Panc1 (cell line): ENCODE results near the gene ATP2B2. TPM values are rescaled to one million over a fixed set of nuclear protein-coding genes. Genes with fewer than 3 reads are reported as not detected.

Experiments
- ATAC-seq: fragments of 200-7000 bp; cut with Tn5 transposase; 2 replicates; pipeline ENCODE4 v1.9.1; 2020; ENCODE audit warnings: mild to moderate bottlenecking, moderate library complexity
- BruUV-seq: library from RNA; stranded (reverse); fragments of 400-500 nt; replicated peaks from 2 replicates; lab custom pipeline; 2021; lab: Mats Ljungman, UMichigan
- CTCF ChIA-PET: fragments of 300-600 bp; sonication (Branson Sonifier 250); formaldehyde crosslinking; loops from one replicate; lab custom pipeline; 2022; ENCODE audit warnings: antibody characterized with exemption; lab: Charles Lee
- POLR2A ChIA-PET: fragments of 300-600 bp; sonication (Branson Sonifier 250); formaldehyde crosslinking; loops from one replicate; lab custom pipeline; 2022; ENCODE audit warnings: antibody characterized with exemption; lab: Charles Lee
- DNase-seq: peaks from one replicate; pipeline ENCODE4 v3.0.0-alpha.2; 2010; ENCODE audit warnings: low read depth, low spot score
- H3K27ac ChIP-seq: 2 replicates; pipeline ENCODE4 v1.5.1; 2011; ENCODE audit warnings: mild to moderate bottlenecking, low read length, inconsistent platforms
- H3K27me3 ChIP-seq: fragments of 200-500 bp; sonication (Bioruptor generic); 2 replicates; pipeline ENCODE4 v1.6.0; 2014; ENCODE audit warnings: low read length, inconsistent platforms; ENCODE audit not compliant: control insufficient read depth, insufficient read depth
- H3K36me3 ChIP-seq: fragments of 200-500 bp; sonication (Bioruptor generic); 2 replicates; pipeline ENCODE4 v1.5.1; 2014; ENCODE audit warnings: inconsistent platforms, mild to moderate bottlenecking, low read length, moderate library complexity; ENCODE audit not compliant: control insufficient read depth, insufficient read depth
- H3K4me1 ChIP-seq: 2 replicates; pipeline ENCODE4 v1.5.1; 2011; ENCODE audit warnings: inconsistent platforms, mild to moderate bottlenecking, low read length, moderate library complexity; ENCODE audit not compliant: control insufficient read depth, insufficient read depth
- H3K4me3 ChIP-seq, 2 experiments: 2 replicates each; pipeline ENCODE4 v1.5.1; 2011 to 2012; ENCODE audit warnings: low read depth in 2 of 2, low read length in 2 of 2, mild to moderate bottlenecking in 2 of 2, inconsistent platforms in 1 of 2, moderate library complexity in 1 of 2
- H3K9me3 ChIP-seq: fragments of 200-500 bp; sonication (Bioruptor generic); 2 replicates; pipeline ENCODE4 v1.5.1; 2014; ENCODE audit warnings: low read depth, mild to moderate bottlenecking, inconsistent platforms, low read length, moderate library complexity; ENCODE audit not compliant: control insufficient read depth, insufficient read depth
- CTCF ChIP-seq: fragments of 450-650 bp; IDR thresholded peaks from 2 replicates; pipeline ENCODE4 v1.5.1; 2017; ENCODE audit warnings: mild to moderate bottlenecking
- POLR2AphosphoS5 ChIP-seq: IDR thresholded peaks from 2 replicates; pipeline ENCODE4 v1.6.1; 2012; ENCODE audit warnings: mild to moderate bottlenecking, low read depth, low read length, moderate library complexity
- SIN3A ChIP-seq: IDR thresholded peaks from 2 replicates; pipeline ENCODE4 v1.6.1; 2012; ENCODE audit warnings: low read depth, mild to moderate bottlenecking, low read length, moderate library complexity, borderline replicate concordance; ENCODE audit not compliant: insufficient read depth
- TCF7L2 ChIP-seq: IDR thresholded peaks from 2 replicates; pipeline ENCODE4 v1.6.1; 2011; ENCODE audit warnings: mild to moderate bottlenecking, low read depth, low read length, inconsistent platforms
- in situ Hi-C: cut with HindIII; loops from 2 replicates; pipeline ENCODE4 v1.10.0; 2016; ENCODE audit warnings: low sequenced_read_pairs, low pct_unique_long_range_greater_than_20kb
- intact Hi-C: fragments of 100-400 bp; cut with micrococcal nuclease; formaldehyde crosslinking; loops from one replicate; pipeline ENCODE4 v1.10.0; 2022; ENCODE audit not compliant: unreplicated experiment
- total RNA-seq: library from RNA; stranded (reverse); gene quantifications from one replicate; pipeline ENCODE4 v1.2.1, GENCODE V29; 2021; ENCODE audit not compliant: unreplicated experiment
- TF ChIP-seq, protein P1 (sequence below), 2 experiments: IDR thresholded peaks; 2 replicates each; pipeline ENCODE4 v1.6.1; 2011 to 2012; ENCODE audit warnings: low read depth in 2 of 2, control low read depth in 1 of 2, low read length in 1 of 2, mild to moderate bottlenecking in 1 of 2, moderate library complexity in 1 of 2; ENCODE audit not compliant: insufficient read depth in 1 of 2

The ATP2B2 gene
- total RNA-seq, 1 experiment from 2014 or later: not detected

DNA sequence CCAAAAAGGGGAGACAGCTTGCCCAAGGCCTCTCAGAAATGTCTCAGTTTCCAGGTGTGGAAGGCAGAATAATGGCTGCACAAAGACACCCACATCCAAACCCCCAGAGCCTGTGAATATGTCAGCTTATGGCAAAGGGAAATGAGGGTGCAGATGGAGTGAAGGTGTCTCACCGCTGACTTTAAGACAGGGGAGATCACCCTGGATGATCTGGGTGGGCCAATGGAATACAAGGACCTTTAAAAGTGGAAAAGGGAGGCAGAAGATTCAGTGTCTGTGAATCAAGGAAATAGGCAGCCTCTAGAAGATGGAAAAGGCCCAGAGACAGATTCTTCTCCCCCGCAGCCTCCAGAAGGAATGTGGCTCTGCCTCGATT lies 48.8 kb upstream of the ATP2B2 start:
- POLR2A ChIA-PET: interaction anchor here (0.6 kb wide), 1 partner anchor 19 kb away, joined by 6 read pairs; no protein-coding TSS in a partner anchor
- Histone ChIP-seq H3K4me1 (peaks cover 8% of the 10 kb centered on the region; the same call in 1 of the 2 replicates), H3K4me3 (no peak overlapping the region), H3K36me3 (no peaks in the 10 kb centered on the region), H3K27me3 (no peaks in the 10 kb centered on the region), H3K9me3 (no peaks in the 10 kb centered on the region), H3K27ac (no peak overlapping the region)
- no TSS peak for BruUV-seq
- ATAC-seq (no peak), DNase-seq (no peak)
- intact Hi-C loops: no loop called here
- TF ChIP-seq SIN3A: no peak
- TF ChIP-seq CTCF: no peak
- no peak for TF ChIP-seq TCF7L2
- TF ChIP-seq, protein P1, sequence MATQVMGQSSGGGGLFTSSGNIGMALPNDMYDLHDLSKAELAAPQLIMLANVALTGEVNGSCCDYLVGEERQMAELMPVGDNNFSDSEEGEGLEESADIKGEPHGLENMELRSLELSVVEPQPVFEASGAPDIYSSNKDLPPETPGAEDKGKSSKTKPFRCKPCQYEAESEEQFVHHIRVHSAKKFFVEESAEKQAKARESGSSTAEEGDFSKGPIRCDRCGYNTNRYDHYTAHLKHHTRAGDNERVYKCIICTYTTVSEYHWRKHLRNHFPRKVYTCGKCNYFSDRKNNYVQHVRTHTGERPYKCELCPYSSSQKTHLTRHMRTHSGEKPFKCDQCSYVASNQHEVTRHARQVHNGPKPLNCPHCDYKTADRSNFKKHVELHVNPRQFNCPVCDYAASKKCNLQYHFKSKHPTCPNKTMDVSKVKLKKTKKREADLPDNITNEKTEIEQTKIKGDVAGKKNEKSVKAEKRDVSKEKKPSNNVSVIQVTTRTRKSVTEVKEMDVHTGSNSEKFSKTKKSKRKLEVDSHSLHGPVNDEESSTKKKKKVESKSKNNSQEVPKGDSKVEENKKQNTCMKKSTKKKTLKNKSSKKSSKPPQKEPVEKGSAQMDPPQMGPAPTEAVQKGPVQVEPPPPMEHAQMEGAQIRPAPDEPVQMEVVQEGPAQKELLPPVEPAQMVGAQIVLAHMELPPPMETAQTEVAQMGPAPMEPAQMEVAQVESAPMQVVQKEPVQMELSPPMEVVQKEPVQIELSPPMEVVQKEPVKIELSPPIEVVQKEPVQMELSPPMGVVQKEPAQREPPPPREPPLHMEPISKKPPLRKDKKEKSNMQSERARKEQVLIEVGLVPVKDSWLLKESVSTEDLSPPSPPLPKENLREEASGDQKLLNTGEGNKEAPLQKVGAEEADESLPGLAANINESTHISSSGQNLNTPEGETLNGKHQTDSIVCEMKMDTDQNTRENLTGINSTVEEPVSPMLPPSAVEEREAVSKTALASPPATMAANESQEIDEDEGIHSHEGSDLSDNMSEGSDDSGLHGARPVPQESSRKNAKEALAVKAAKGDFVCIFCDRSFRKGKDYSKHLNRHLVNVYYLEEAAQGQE (IDR thresholded peaks at IDR 0.05; ENCODE audit: insufficient read depth in 1 of 2, low read depth in 2 of 2, low read length in 1 of 2): no peak
- no peak for TF ChIP-seq POLR2AphosphoS5
- CTCF ChIA-PET: no interaction called here
- in situ Hi-C loops: no loop called here

GRCh38 chr3:10553591-10554235 lies 48.3 kb upstream of the ATP2B2 start:
- CTCF ChIA-PET: no interaction called here
- in situ Hi-C loops: no loop called here

More at GRCh38 chr3:10553591-10554235, 48.3 kb upstream of the ATP2B2 start:
- no peaks in the 10 kb centered on the region for H3K9me3 ChIP-seq
- no peaks in the 10 kb centered on the region for H3K36me3 ChIP-seq
- no peaks in the 10 kb centered on the region for H3K27me3 ChIP-seq
- intact Hi-C loops: no loop called here
- H3K4me3 ChIP-seq: no peak overlapping the region
- no peak overlapping the region for H3K27ac ChIP-seq
- ATAC-seq: no peak
- no peak for DNase-seq
- no TSS peak for BruUV-seq
- POLR2A ChIA-PET: interaction anchor here (0.6 kb wide), 1 partner anchor 19 kb away, joined by 6 read pairs; no protein-coding TSS in a partner anchor
- H3K4me1 ChIP-seq: peaks cover 8% of the 10 kb centered on the region; the same call in 1 of the 2 replicates
- TF ChIP-seq POLR2AphosphoS5 (no peak), CTCF (no peak), TCF7L2 (no peak)
- TF ChIP-seq, protein P1 (IDR thresholded peaks at IDR 0.05; ENCODE audit: insufficient read depth in 1 of 2, low read depth in 2 of 2, low read length in 1 of 2): no peak
